Fibroblast of lung (primary cell): ENCODE results near the gene C4orf50. TPM values are rescaled to one million over a fixed set of nuclear protein-coding genes. Genes with fewer than 3 reads are reported as not detected.

Experiments used
- DNase-seq, 2 donors: peaks; one replicate each; pipeline versions ENCODE4 v3.0.0 to v3.0.0-alpha.2; 2010; ENCODE audit warnings: low read depth in 2 of 2
- H2AFZ ChIP-seq: 2 replicates; pipeline ENCODE4 v1.5.1; 2012; ENCODE audit warnings: low read length, control low read depth, inconsistent platforms
- H3K27ac ChIP-seq: 2 replicates; pipeline ENCODE4 v1.5.1; 2011; ENCODE audit warnings: low read length, control low read depth; ENCODE audit not compliant: insufficient read depth
- H3K27me3 ChIP-seq: 2 replicates; pipeline ENCODE4 v1.5.1; 2011; ENCODE audit warnings: mild to moderate bottlenecking, low read length; ENCODE audit not compliant: control insufficient read depth, insufficient read depth
- H3K36me3 ChIP-seq: 2 replicates; pipeline ENCODE4 v1.5.1; 2011; ENCODE audit warnings: low read length; ENCODE audit not compliant: control insufficient read depth, insufficient read depth
- H3K4me1 ChIP-seq: 2 replicates; pipeline ENCODE4 v1.5.1; 2011; ENCODE audit warnings: low read length; ENCODE audit not compliant: control insufficient read depth, insufficient read depth; ENCODE audit errors: extremely low read depth
- H3K4me2 ChIP-seq: 2 replicates; pipeline ENCODE4 v1.5.1; 2011; ENCODE audit warnings: low read length, control low read depth; ENCODE audit not compliant: insufficient read depth; ENCODE audit errors: extremely low read depth
- H3K4me3 ChIP-seq, 4 experiments: fragments of 200-600 bp in 1 of 4; sonication (generic) in 1 of 4; replicated peaks in 1 of 4; 2 replicates each; pipeline ENCODE4 v1.5.1; 2011 to 2016; ENCODE audit warnings: low read length in 4 of 4, low read depth in 3 of 4, mild to moderate bottlenecking in 3 of 4, control low read depth in 2 of 4, inconsistent platforms in 1 of 4, mixed read lengths in 1 of 4; ENCODE audit not compliant: insufficient read depth in 1 of 4; ENCODE audit errors: control extremely low read depth in 1 of 4
- H3K79me2 ChIP-seq: 2 replicates; pipeline ENCODE4 v1.5.1; 2012; ENCODE audit warnings: mild to moderate bottlenecking, low read length, inconsistent platforms; ENCODE audit not compliant: control insufficient read depth, insufficient read depth
- H3K9ac ChIP-seq: 2 replicates; pipeline ENCODE4 v1.5.1; 2011; ENCODE audit warnings: mild to moderate bottlenecking, low read length, control low read depth; ENCODE audit not compliant: insufficient read depth
- H3K9me3 ChIP-seq: 2 replicates; pipeline ENCODE4 v1.5.1; 2012; ENCODE audit warnings: low read depth, low read length; ENCODE audit not compliant: control insufficient read depth, insufficient read depth
- H4K20me1 ChIP-seq: 2 replicates; pipeline ENCODE4 v1.5.1; 2011; ENCODE audit warnings: low read length; ENCODE audit not compliant: control insufficient read depth, insufficient read depth; ENCODE audit errors: extremely low read depth
- CTCF ChIP-seq, 2 donors: IDR thresholded peaks in 1 of 2; conservative IDR thresholded peaks in 1 of 2; 1 replicate in 1 of 2; 2 replicates in 1 of 2; pipeline ENCODE4 v1.5.1; 2011 to 2012; ENCODE audit warnings: low read length in 2 of 2, control low read depth in 1 of 2, inconsistent platforms in 1 of 2, low read depth in 1 of 2, mild to moderate bottlenecking in 1 of 2
- EZH2 ChIP-seq: IDR thresholded peaks from 2 replicates; pipeline ENCODE4 v1.5.1; 2012; ENCODE audit warnings: low read length, control low read depth, mild to moderate bottlenecking; ENCODE audit errors: missing control alignments
- polyA plus RNA-seq, 2 donors: library from polyadenylated mRNA; depleted of rRNA in 1 of 2; stranded (reverse) in 1 of 2; unstranded in 1 of 2; fragments of >200 nt; gene quantifications; 2 replicates each; pipeline ENCODE4 v1.2.1, GENCODE V29; 2011 to 2012; ENCODE audit warnings: missing spikeins in 1 of 2
- total RNA-seq: library from RNA; depleted of rRNA; stranded (reverse); fragments of >200 nt; gene quantifications from 2 replicates; pipeline ENCODE4 v1.2.1, GENCODE V29; 2014

Gene C4orf50
- total and polyA plus RNA-seq, 2 donors (not counting 1 experiment from before 2014, with no cell fraction given): not detected

- Histone ChIP-seq H3K36me3 (no peaks in the 10 kb centered on the region), H3K4me1 (no peaks in the 10 kb centered on the region), H3K4me2 (no peak overlapping the region), H3K4me3 (no peak overlapping the region), H3K79me2 (no peaks in the 10 kb centered on the region), H3K9me3 (no peaks in the 10 kb centered on the region), H3K27ac (no peak overlapping the region), H3K9ac (no peak overlapping the region), H3K27me3 (no peaks in the 10 kb centered on the region), H2AFZ (no peak overlapping the region), H4K20me1 (no peaks in the 10 kb centered on the region)
- TF ChIP-seq EZH2 (no peak), CTCF (conservative IDR thresholded peaks at IDR 0.05 in 1 of 2, IDR thresholded peaks at IDR 0.05 in 1 of 2; ENCODE audit: low read depth in 1 of 2, low read length in 2 of 2) (no peak)
- no peak for DNase-seq
Measured at GRCh38 chr4:6052679-6053078, 34.4 kb upstream of the C4orf50 start.

- Histone ChIP-seq H3K9me3 (no peaks in the 10 kb centered on the region), H3K9ac (no peak overlapping the region), H4K20me1 (no peaks in the 10 kb centered on the region), H3K4me2 (no peak overlapping the region), H3K27me3 (no peaks in the 10 kb centered on the region), H3K36me3 (no peaks in the 10 kb centered on the region), H2AFZ (no peak overlapping the region), H3K79me2 (no peaks in the 10 kb centered on the region), H3K27ac (no peak overlapping the region), H3K4me1 (no peaks in the 10 kb centered on the region), H3K4me3 (no peak overlapping the region)
- no peak for TF ChIP-seq CTCF (conservative IDR thresholded peaks at IDR 0.05 in 1 of 2, IDR thresholded peaks at IDR 0.05 in 1 of 2; ENCODE audit: low read depth in 1 of 2, low read length in 2 of 2)
- TF ChIP-seq EZH2: no peak
- no peak for DNase-seq
Measured at GRCh38 chr4:6050551-6050950, 32.3 kb upstream of the C4orf50 start.

DNA sequence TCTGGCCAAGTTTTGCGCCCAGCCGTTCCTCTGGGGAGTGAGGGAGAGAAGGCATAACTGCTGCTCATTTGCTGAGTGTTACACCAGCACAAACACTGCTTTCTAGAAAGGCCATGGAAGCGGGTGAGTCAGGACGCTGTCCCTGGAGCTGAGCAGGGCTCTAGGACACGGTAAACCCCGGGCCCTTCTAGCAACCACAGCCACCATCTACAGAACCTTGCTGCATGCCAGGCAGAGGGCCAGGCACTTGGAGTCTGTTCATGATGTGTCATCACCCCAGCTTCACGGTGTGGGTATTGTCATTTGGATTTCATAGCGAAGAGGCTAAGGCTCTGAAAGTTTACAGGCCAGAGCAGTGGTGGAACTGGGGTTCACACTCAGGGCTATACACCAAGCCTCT lies 31.8 kb upstream of the C4orf50 start:
- Histone ChIP-seq H3K36me3 (no peaks in the 10 kb centered on the region), H3K27ac (no peak overlapping the region), H3K9me3 (no peaks in the 10 kb centered on the region), H3K27me3 (no peaks in the 10 kb centered on the region), H4K20me1 (no peaks in the 10 kb centered on the region), H3K79me2 (no peaks in the 10 kb centered on the region), H2AFZ (no peak overlapping the region), H3K4me2 (no peak overlapping the region), H3K9ac (no peak overlapping the region), H3K4me3 (no peak overlapping the region), H3K4me1 (no peaks in the 10 kb centered on the region)
- no peak for DNase-seq
- no peak for TF ChIP-seq EZH2
- TF ChIP-seq CTCF (conservative IDR thresholded peaks at IDR 0.05 in 1 of 2, IDR thresholded peaks at IDR 0.05 in 1 of 2; ENCODE audit: low read depth in 1 of 2, low read length in 2 of 2): no peak
